ENCODE results near the gene TRIM38.

TRIM38 gene

DNA sequence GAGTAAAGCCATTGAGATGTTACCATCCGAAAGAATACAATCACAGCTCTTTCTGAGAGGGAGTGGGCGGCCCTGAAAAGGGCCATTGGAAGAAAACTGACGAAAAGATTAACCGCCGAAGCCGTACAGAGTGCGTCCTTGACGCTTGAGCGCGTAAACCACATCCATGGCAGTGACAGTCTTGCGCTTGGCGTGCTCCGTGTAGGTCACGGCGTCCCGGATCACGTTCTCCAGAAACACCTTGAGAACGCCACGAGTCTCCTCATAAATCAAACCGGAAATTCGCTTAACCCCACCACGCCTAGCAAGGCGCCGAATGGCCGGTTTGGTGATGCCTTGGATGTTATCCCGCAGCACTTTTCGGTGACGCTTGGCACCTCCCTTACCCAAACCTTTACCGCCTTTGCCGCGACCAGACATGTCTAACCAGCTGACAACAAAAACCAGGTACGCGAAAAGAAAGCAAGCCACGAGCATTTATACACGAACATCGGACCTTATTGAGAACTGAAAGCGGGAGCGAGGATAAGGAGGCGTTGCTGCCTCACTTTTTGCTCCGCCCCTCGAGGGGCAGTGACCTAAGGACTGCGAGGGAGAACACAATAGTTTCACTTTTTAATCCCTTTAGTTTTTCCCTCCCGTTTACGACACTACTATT lies 64.4 kb downstream of the TRIM38 start:
- peak; percentile 90 for DNase-seq (ENCODE audit: low spot score)

- DNase-seq (ENCODE audit: low spot score), result no peak
Observed at GRCh38 chr6:26027491-26028211, 65.0 kb downstream of the TRIM38 start.

- no peak for DNase-seq (ENCODE audit: low spot score)
Observed at GRCh38 chr6:26028212-26028745, 65.7 kb downstream of the TRIM38 start.

- DNase-seq (ENCODE audit: low spot score), result no peak
Observed at GRCh38 chr6:26028746-26029569, 66.4 kb downstream of the TRIM38 start.

- DNase-seq (ENCODE audit: low spot score), result no peak
Observed at GRCh38 chr6:26029570-26029856, 66.9 kb downstream of the TRIM38 start.

DNA sequence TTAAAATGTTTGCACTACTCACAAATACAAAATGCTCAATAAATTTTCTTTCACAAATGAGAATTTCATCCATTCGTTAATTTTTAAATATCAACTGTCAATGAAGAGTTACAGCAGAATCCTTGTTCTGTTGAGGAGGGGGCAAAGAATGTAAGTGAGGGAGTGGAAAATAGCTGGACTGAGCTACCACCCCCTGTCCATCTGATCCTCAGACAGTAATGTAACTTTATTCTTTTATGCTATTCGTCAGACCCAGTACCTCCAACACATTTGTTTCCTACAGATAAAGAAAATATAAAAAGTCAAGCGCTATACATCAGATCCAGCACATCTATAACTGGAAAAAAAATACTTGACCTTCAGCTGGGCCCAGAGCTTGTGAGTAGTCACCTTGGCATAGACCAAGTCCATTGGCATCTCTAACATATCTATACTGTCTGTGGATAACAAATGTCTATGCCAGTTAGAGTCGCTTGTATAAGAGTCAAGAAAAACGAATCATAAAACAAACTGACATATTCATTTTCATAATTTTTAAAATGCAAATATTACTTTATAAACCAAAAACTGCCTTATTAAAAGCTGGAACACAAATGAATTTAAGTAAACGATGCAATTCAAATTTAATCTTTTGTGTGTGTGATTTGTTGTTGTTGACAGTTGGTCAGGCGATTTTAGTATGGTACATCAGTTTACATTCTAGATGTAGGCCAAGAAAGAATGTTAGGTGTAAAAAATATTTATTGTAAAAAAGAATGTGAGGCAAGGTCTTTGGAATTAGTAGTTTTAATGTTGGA lies 67.5 kb downstream of the TRIM38 start:
- no peak for DNase-seq (ENCODE audit: low spot score)

- no peak for DNase-seq (ENCODE audit: low spot score)
Observed at GRCh38 chr6:26030716-26031115, 68.1 kb downstream of the TRIM38 start.

DNA sequence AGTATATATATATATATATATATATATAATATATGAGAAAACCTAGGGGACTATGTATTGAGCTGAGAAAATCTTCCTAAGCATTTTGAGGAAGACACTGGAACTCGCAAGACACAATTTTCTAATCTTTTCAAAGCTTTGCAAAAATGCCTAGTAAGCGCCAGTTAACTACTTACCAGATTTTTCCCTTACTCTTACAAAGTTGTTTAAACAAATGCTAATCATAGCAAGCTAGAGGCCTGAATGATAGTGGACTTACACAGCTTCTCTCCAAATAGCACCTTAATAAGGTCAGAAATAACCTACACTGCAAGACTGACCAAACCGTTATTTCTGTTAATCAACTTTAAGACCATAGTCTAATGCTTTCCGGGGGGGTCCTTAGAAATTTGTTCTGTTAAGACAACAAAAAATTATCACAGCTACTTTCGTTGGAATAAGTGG lies 68.6 kb downstream of the TRIM38 start:
- DNase-seq (ENCODE audit: low spot score), result peak; percentile 40

GRCh38 chr6:26031595-26032339 lies 69.2 kb downstream of the TRIM38 start:
- DNase-seq (ENCODE audit: low spot score), result peak; percentile 98

DNA sequence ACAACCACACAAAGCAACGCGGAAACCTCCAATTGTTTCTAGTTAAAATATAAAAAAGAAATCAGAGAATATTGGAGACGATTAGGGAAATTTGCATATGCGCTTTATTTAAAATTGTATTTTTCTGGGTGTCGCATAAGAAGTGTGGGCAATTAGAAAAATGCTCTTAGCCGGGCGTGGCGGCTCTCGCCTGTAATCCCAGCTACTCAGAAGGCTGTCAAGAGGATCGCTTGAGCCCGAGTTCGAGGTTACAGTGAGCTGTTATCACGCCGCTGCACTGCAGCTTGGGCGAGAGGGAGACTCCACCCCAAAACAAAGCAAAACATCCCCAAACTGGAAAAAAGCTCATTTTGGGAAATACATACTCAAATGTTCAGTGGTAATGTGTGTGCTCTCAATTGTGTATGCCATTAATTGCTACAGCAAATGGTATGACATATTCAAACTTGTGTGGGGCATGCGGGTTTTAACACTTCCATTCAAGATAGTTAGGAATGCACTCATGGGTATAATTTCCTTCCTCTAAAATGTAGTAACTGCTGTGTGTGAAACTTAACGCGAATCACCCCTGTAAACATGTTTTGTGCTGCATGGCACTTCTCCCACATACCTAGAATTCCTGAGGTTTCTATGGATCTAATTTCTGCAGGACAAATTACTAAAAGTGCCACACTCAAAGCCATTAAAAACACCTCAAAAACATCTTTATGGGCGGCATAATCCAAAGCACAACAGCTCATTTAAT lies 69.9 kb downstream of the TRIM38 start:
- DNase-seq (ENCODE audit: low spot score), result peak; percentile 56

GRCh38 chr6:26033085-26033940 lies 70.7 kb downstream of the TRIM38 start:
- DNase-seq (ENCODE audit: low spot score), result peak; percentile 92

GRCh38 chr6:26033941-26034354 lies 71.3 kb downstream of the TRIM38 start:
- DNase-seq (ENCODE audit: low spot score), result no peak

- no peak for DNase-seq (ENCODE audit: low spot score)
Observed at GRCh38 chr6:26034905-26035304, 72.3 kb downstream of the TRIM38 start.
